CD4-positive, alpha-beta memory T cell (primary cell): ENCODE results near the gene TAF6L. TPM values are rescaled to one million over a fixed set of nuclear protein-coding genes. Genes with fewer than 3 reads are reported as not detected.

Experiments used
- CTCF ChIA-PET: fragments of 350-600 bp; sonication (Branson Sonifier 250); formaldehyde crosslinking; loops from one replicate; lab custom pipeline; 2021; ENCODE audit warnings: inconsistent platforms; ENCODE audit not compliant: partially characterized antibody; lab: Charles Lee
- POLR2A ChIA-PET: fragments of 350-600 bp; sonication (Branson Sonifier 250); formaldehyde crosslinking; loops from one replicate; lab custom pipeline; 2021; ENCODE audit not compliant: partially characterized antibody; lab: Charles Lee
- DNase-seq, 5 donors: peaks; one replicate each; pipeline versions ENCODE4 v3.0.0 to v3.0.0-alpha.2; 2020 to 2022; ENCODE audit warnings: mixed read lengths in 1 of 5
- H3K27ac ChIP-seq: one replicate; pipeline ENCODE4 v1.7.0; 2013; ENCODE audit warnings: low read depth, low read length
- H3K27me3 ChIP-seq: 2 replicates; pipeline ENCODE4 v1.7.0; 2013; ENCODE audit warnings: mild to moderate bottlenecking, low read length, moderate library complexity; ENCODE audit not compliant: insufficient read depth
- H3K36me3 ChIP-seq: 2 replicates; pipeline ENCODE4 v1.7.0; 2013; ENCODE audit warnings: mild to moderate bottlenecking, low read length, moderate library complexity; ENCODE audit not compliant: insufficient read depth
- H3K4me1 ChIP-seq: 2 replicates; pipeline ENCODE4 v1.7.0; 2013; ENCODE audit warnings: mild to moderate bottlenecking, low read length, moderate library complexity; ENCODE audit not compliant: insufficient read depth
- H3K4me3 ChIP-seq, 2 donors: one replicate each; pipeline ENCODE4 v1.7.0; 2013; ENCODE audit warnings: low read length in 2 of 2, mild to moderate bottlenecking in 1 of 2
- H3K9me3 ChIP-seq, 2 donors: one replicate each; pipeline ENCODE4 v1.7.0; 2013; ENCODE audit warnings: low read length in 2 of 2, control low read depth in 1 of 2; ENCODE audit not compliant: control insufficient read depth in 1 of 2
- H3K27ac Mint-ChIP-seq, 7 donors: one replicate each; pipeline ENCODE4 v1.8.0; 2020 to 2021; ENCODE audit warnings: mixed read lengths in 7 of 7, mild to moderate bottlenecking in 6 of 7, inconsistent platforms in 3 of 7, moderate library complexity in 3 of 7
- H3K27me3 Mint-ChIP-seq, 2 donors: one replicate each; pipeline ENCODE4 v1.8.0; 2020 to 2021; ENCODE audit warnings: mixed read lengths in 2 of 2
- H3K36me3 Mint-ChIP-seq, 2 donors: one replicate each; pipeline ENCODE4 v1.8.0; 2020 to 2021; ENCODE audit warnings: mixed read lengths in 2 of 2, inconsistent platforms in 1 of 2, mild to moderate bottlenecking in 1 of 2
- H3K4me1 Mint-ChIP-seq, 4 donors: one replicate each; pipeline ENCODE4 v1.8.0; 2020 to 2021; ENCODE audit warnings: mixed read lengths in 4 of 4, mild to moderate bottlenecking in 1 of 4
- H3K4me3 Mint-ChIP-seq, 8 donors: one replicate each; pipeline ENCODE4 v1.8.0; 2020 to 2021; ENCODE audit warnings: mixed read lengths in 8 of 8, mild to moderate bottlenecking in 7 of 8, moderate library complexity in 6 of 8, inconsistent platforms in 3 of 8
- H3K9me3 Mint-ChIP-seq, 8 donors: one replicate each; pipeline ENCODE4 v1.8.0; 2020 to 2021; ENCODE audit warnings: mixed read lengths in 8 of 8, mild to moderate bottlenecking in 5 of 8, inconsistent platforms in 3 of 8, moderate library complexity in 1 of 8
- intact Hi-C: fragments of 100-400 bp; cut with micrococcal nuclease; formaldehyde crosslinking; loops from one replicate; pipeline ENCODE4 v1.15.1; 2023
- polyA plus RNA-seq, 2 donors: library from polyadenylated mRNA; unstranded; fragments of 300-500 nt; fragmentation: Illumina TruSeq; gene quantifications; one replicate each; pipeline ENCODE4 v1.2.3, GENCODE V29; 2021
- total RNA-seq, 2 experiments: library from RNA; stranded (reverse); gene quantifications; one replicate each; pipeline ENCODE4 v1.2.3, GENCODE V29; 2021

TAF6L gene
- total and polyA plus RNA-seq, 4 experiments from 2014 or later: 5.7 to 34.0 (median 18.4) TPM

- Histone ChIP-seq H3K9me3 (no peaks in the 10 kb centered on the region), H3K4me3 (peak within 1 kb of the TSS; percentile 73 to 95), H3K36me3 (peaks cover 17% of the 10 kb centered on the region), H3K27ac (peak within 1 kb of the TSS; percentile 84), H3K27me3 (no peaks in the 10 kb centered on the region), H3K4me1 (peaks cover 45% of the 10 kb centered on the region)
- Mint-ChIP-seq H3K4me1 (peaks cover 29 to 61% (median 47%) of the 10 kb centered on the region in 4 donors), H3K27ac (peak within 1 kb of the TSS; percentile 89 to 98 (median 97)), H3K27me3 (no peaks in the 10 kb centered on the region), H3K9me3 (peaks cover 0 to 3% (median 0%) of the 10 kb centered on the region in 8 donors), H3K36me3 (peaks cover 6 to 50% of the 10 kb centered on the region in 2 donors), H3K4me3 (peak within 1 kb of the TSS; percentile 93 to 97 (median 96))
- ChIA-PET CTCF (interaction anchor here (0.6 to 5.4 kb wide), 38 partner anchors 9 to 195 kb away, joined by 3 to 105 read pairs (median 6); partner anchors contain the start of genes BSCL2, C11orf98, CSKMT and GNG3), POLR2A (interaction anchor here (0.6 to 25.8 kb wide), 32 partner anchors 9 to 385 kb away, joined by 3 to 801 read pairs (median 8); partner anchors contain the start of genes C11orf98, CSKMT, GANAB and GNG3)
- DNase-seq: peak; percentile 95 to 99 (median 96)
- intact Hi-C loops: loop anchor here (1.0 to 2.0 kb wide), 8 partner anchors 18 to 94 kb away; partner anchors contain the start of genes NXF1, POLR2G, STX5 and TEX54
Observed at GRCh38 chr11:62787005-62787759, 16.0 kb downstream of the TAF6L start, which contains the start of gene TMEM179B. Gene TMEM179B, plus strand, starts transcription at chr11:62787402. Its CDS starts 30 bp downstream, at chr11:62787432.

- Histone ChIP-seq H3K4me3 (no peak overlapping the region), H3K27ac (no peak overlapping the region), H3K36me3 (peaks cover 28% of the 10 kb centered on the region), H3K27me3 (no peaks in the 10 kb centered on the region), H3K4me1 (peaks cover 55% of the 10 kb centered on the region), H3K9me3 (no peaks in the 10 kb centered on the region)
- peak overlapping the region; percentile 89 to 98 (median 97) for H3K27ac Mint-ChIP-seq
- no peak for DNase-seq
- CTCF ChIA-PET: interaction anchor here (1.0 to 5.4 kb wide), 6 partner anchors 12 to 74 kb away, joined by 3 to 105 read pairs (median 18); partner anchors contain the start of gene ZBTB3
- peaks cover 0 to 1% (median 0%) of the 10 kb centered on the region in 8 donors for H3K9me3 Mint-ChIP-seq
- peak overlapping the region; percentile 52 to 96 (median 87) for H3K4me3 Mint-ChIP-seq
- H3K36me3 Mint-ChIP-seq: peaks cover 13 to 53% of the 10 kb centered on the region in 2 donors
- intact Hi-C loops: no loop called here
- POLR2A ChIA-PET: interaction anchor here (0.7 to 25.8 kb wide), 13 partner anchors 15 to 236 kb away, joined by 3 to 801 read pairs (median 25); partner anchors contain the start of genes GNG3, HNRNPUL2, NXF1 and SLC3A2
- no peaks in the 10 kb centered on the region for H3K27me3 Mint-ChIP-seq
- H3K4me1 Mint-ChIP-seq: peaks cover 34 to 68% (median 53%) of the 10 kb centered on the region in 4 donors
Observed at GRCh38 chr11:62788991-62789390, 17.8 kb downstream of the TAF6L start.

GRCh38 chr11:62789576-62789975 lies 18.4 kb downstream of the TAF6L start:
- peaks cover 55% of the 10 kb centered on the region for H3K4me1 ChIP-seq
- peak overlapping the region; percentile 53 to 95 (median 80) for H3K4me3 Mint-ChIP-seq
- peaks cover 36 to 74% (median 56%) of the 10 kb centered on the region in 4 donors for H3K4me1 Mint-ChIP-seq
- peak overlapping the region; percentile 89 to 98 (median 96) for H3K27ac Mint-ChIP-seq
- no peaks in the 10 kb centered on the region for H3K27me3 ChIP-seq
- peaks cover 0 to 1% (median 0%) of the 10 kb centered on the region in 8 donors for H3K9me3 Mint-ChIP-seq
- peaks cover 19 to 59% of the 10 kb centered on the region in 2 donors for H3K36me3 Mint-ChIP-seq
- H3K27me3 Mint-ChIP-seq: no peaks in the 10 kb centered on the region
- ChIA-PET POLR2A (interaction anchor here (1.0 to 25.8 kb wide), 12 partner anchors 14 to 236 kb away, joined by 3 to 801 read pairs (median 38); partner anchors contain the start of genes C11orf98, CSKMT, HNRNPUL2 and NXF1), CTCF (interaction anchor here (0.6 to 5.4 kb wide), 5 partner anchors 18 to 92 kb away, joined by 3 to 72 read pairs (median 3); partner anchors contain the start of genes SLC3A2, TAF6L and ZBTB3)
- no peak overlapping the region for H3K4me3 ChIP-seq
- intact Hi-C loops: no loop called here
- H3K9me3 ChIP-seq: no peaks in the 10 kb centered on the region
- H3K36me3 ChIP-seq: peaks cover 34% of the 10 kb centered on the region
- no peak for DNase-seq
- peak overlapping the region; percentile 84 for H3K27ac ChIP-seq

- intact Hi-C loops: loop anchor here (1.0 kb wide), 2 partner anchors 14 to 64 kb away; partner anchors contain the start of gene NXF1
- peak within 1 kb of the TSS; percentile 83 to 95 (median 88) for H3K4me3 Mint-ChIP-seq
- peaks cover 35 to 74% of the 10 kb centered on the region in 2 donors for H3K36me3 Mint-ChIP-seq
- peaks cover 31 to 73% (median 48%) of the 10 kb centered on the region in 4 donors for H3K4me1 Mint-ChIP-seq
- H3K27me3 Mint-ChIP-seq: no peaks in the 10 kb centered on the region
- H3K4me3 ChIP-seq: peak within 1 kb of the TSS; percentile 66 to 81
- peak; percentile 86 to 92 (median 87) for DNase-seq
- peaks cover 0 to 1% (median 0%) of the 10 kb centered on the region in 8 donors for H3K9me3 Mint-ChIP-seq
- peak within 1 kb of the TSS; percentile 84 for H3K27ac ChIP-seq
- H3K36me3 ChIP-seq: peaks cover 55% of the 10 kb centered on the region
- CTCF ChIA-PET: no interaction called here
- H3K27me3 ChIP-seq: no peaks in the 10 kb centered on the region
- no peaks in the 10 kb centered on the region for H3K9me3 ChIP-seq
- POLR2A ChIA-PET: interaction anchor here (0.8 to 25.8 kb wide), 17 partner anchors 12 to 170 kb away, joined by 3 to 801 read pairs (median 7); partner anchors contain the start of genes B3GAT3, C11orf98, CSKMT and HNRNPUL2
- peak within 1 kb of the TSS; percentile 89 to 98 (median 95) for H3K27ac Mint-ChIP-seq
- H3K4me1 ChIP-seq: peaks cover 46% of the 10 kb centered on the region
Observed at GRCh38 chr11:62791501-62792201, 20.5 kb downstream of the TAF6L start, which contains the start of gene TMEM223. Gene TMEM223, minus strand, starts transcription at chr11:62792006. Its CDS starts 12 bp downstream, at chr11:62791994.

- Mint-ChIP-seq H3K27me3 (no peaks in the 10 kb centered on the region), H3K9me3 (peaks cover 0 to 2% (median 0%) of the 10 kb centered on the region in 8 donors), H3K36me3 (peaks cover 37 to 77% of the 10 kb centered on the region in 2 donors), H3K4me1 (peaks cover 31 to 70% (median 48%) of the 10 kb centered on the region in 4 donors), H3K27ac (peak overlapping the region; percentile 89 to 98 (median 94)), H3K4me3 (peak overlapping the region; percentile 83 to 95 (median 88))
- Histone ChIP-seq H3K36me3 (peaks cover 60% of the 10 kb centered on the region), H3K27ac (peak overlapping the region; percentile 84), H3K9me3 (no peaks in the 10 kb centered on the region), H3K4me1 (peaks cover 46% of the 10 kb centered on the region), H3K27me3 (no peaks in the 10 kb centered on the region), H3K4me3 (peak overlapping the region; percentile 24 to 66)
- ChIA-PET CTCF (interaction anchor here (1.0 kb wide), 1 partner anchor 63 kb away, joined by 3 read pairs; no protein-coding TSS in a partner anchor), POLR2A (interaction anchor here (1.0 to 25.8 kb wide), 14 partner anchors 12 to 191 kb away, joined by 3 to 801 read pairs (median 8); partner anchors contain the start of genes B3GAT3, HNRNPUL2, MTA2 and NXF1)
- peak in 1 of 5 donors; percentile 61 for DNase-seq
- intact Hi-C loops: loop anchor here (1.0 kb wide), 2 partner anchors 13 to 63 kb away; partner anchors contain the start of gene NXF1
Observed at GRCh38 chr11:62792202-62792575, 21.0 kb downstream of the TAF6L start.

GRCh38 chr11:62794201-62794775 lies 23.1 kb downstream of the TAF6L start:
- peak overlapping the region in 3 of 8 donors; percentile 1 to 68 (median 36) for H3K4me3 Mint-ChIP-seq

More at GRCh38 chr11:62794201-62794775, 23.1 kb downstream of the TAF6L start:
- no peak overlapping the region for H3K4me3 ChIP-seq
- no peak for DNase-seq
- intact Hi-C loops: no loop called here
- peaks cover 26 to 49% (median 33%) of the 10 kb centered on the region in 4 donors for H3K4me1 Mint-ChIP-seq
- H3K27me3 Mint-ChIP-seq: no peaks in the 10 kb centered on the region
- peaks cover 0 to 2% (median 0%) of the 10 kb centered on the region in 8 donors for H3K9me3 Mint-ChIP-seq
- no peak overlapping the region for H3K27ac ChIP-seq
- H3K4me1 ChIP-seq: peaks cover 32% of the 10 kb centered on the region
- H3K36me3 ChIP-seq: peaks cover 74% of the 10 kb centered on the region
- H3K36me3 Mint-ChIP-seq: peaks cover 48 to 83% of the 10 kb centered on the region in 2 donors
- H3K27ac Mint-ChIP-seq: peak overlapping the region in 5 of 7 donors; percentile 12 to 88 (median 43)
- ChIA-PET CTCF (interaction anchor here (0.7 to 3.4 kb wide), 5 partner anchors 9 to 252 kb away, joined by 3 to 19 read pairs (median 3); partner anchors contain the start of gene SLC3A2), POLR2A (interaction anchor here (1.2 to 25.8 kb wide), 7 partner anchors 8 to 129 kb away, joined by 3 to 801 read pairs (median 7); partner anchors contain the start of genes C11orf98, CSKMT, NXF1 and STX5)
- no peaks in the 10 kb centered on the region for H3K27me3 ChIP-seq
- no peaks in the 10 kb centered on the region for H3K9me3 ChIP-seq
